Forelimb muscle (tissue), 1 donor: ENCODE measurements around the gene BICC1. TPM values are rescaled to one million over a fixed set of nuclear protein-coding genes. Genes with fewer than 3 reads are reported as not detected.

Source experiments
- DNase-seq: peaks from one replicate; pipeline ENCODE4 v3.0.0-alpha.2; 2013; ENCODE audit warnings: low read depth
- polyA plus RNA-seq: library from polyadenylated mRNA; unstranded; fragments of 120-200 nt; gene quantifications from one replicate; pipeline ENCODE4 v1.2.1, GENCODE V29; 2013; ENCODE audit not compliant: insufficient read length

Gene BICC1
- polyA plus RNA-seq, 1 donor, result 14.5 TPM

GRCh38 chr10:58514111-58514770, 1.6 kb downstream of the BICC1 start:
- DNase-seq, result no peak

- no peak for DNase-seq
These were observed 2.7 kb downstream of the BICC1 start for GRCh38 chr10:58515291-58515941.

- no peak for DNase-seq
These were observed 3.4 kb downstream of the BICC1 start for GRCh38 chr10:58516119-58516518.

GRCh38 chr10:58516671-58517070, 4.0 kb downstream of the BICC1 start:
- no peak for DNase-seq

GRCh38 chr10:58517081-58517480, 4.4 kb downstream of the BICC1 start:
- no peak for DNase-seq

GRCh38 chr10:58517491-58518355, 5.1 kb downstream of the BICC1 start:
- DNase-seq, result no peak

GRCh38 chr10:58518775-58519174, 6.1 kb downstream of the BICC1 start:
- DNase-seq, result no peak

- no peak for DNase-seq
These were observed 16.5 kb downstream of the BICC1 start for GRCh38 chr10:58529077-58529728.

- no peak for DNase-seq
These were observed 18.5 kb downstream of the BICC1 start for GRCh38 chr10:58531084-58531695.

GRCh38 chr10:58535311-58535710, 22.6 kb downstream of the BICC1 start:
- no peak for DNase-seq

GRCh38 chr10:58543141-58543540, 30.5 kb downstream of the BICC1 start:
- no peak for DNase-seq

GRCh38 chr10:58544135-58544534, 31.5 kb downstream of the BICC1 start:
- no peak for DNase-seq

- no peak for DNase-seq
These were observed 32.8 kb downstream of the BICC1 start for GRCh38 chr10:58545427-58545826.

- no peak for DNase-seq
These were observed 33.5 kb downstream of the BICC1 start for GRCh38 chr10:58546137-58546536.

GRCh38 chr10:58546722-58547445, 34.2 kb downstream of the BICC1 start:
- DNase-seq, result no peak

GRCh38 chr10:58547963-58548362, 35.3 kb downstream of the BICC1 start:
- no peak for DNase-seq

- DNase-seq, result no peak
These were observed 41.6 kb downstream of the BICC1 start for GRCh38 chr10:58554316-58554715.

- no peak for DNase-seq
These were observed 42.7 kb downstream of the BICC1 start for GRCh38 chr10:58555170-58555929.

- DNase-seq, result no peak
These were observed 43.2 kb downstream of the BICC1 start for GRCh38 chr10:58555930-58556311.

GRCh38 chr10:58556516-58557165, 44.0 kb downstream of the BICC1 start:
- DNase-seq, result no peak
